K562 (cell line): ENCODE data around the gene CEND1. TPM values are rescaled to one million over a fixed set of nuclear protein-coding genes. Genes with fewer than 3 reads are reported as not detected.

ENCODE experiments used
- DPF2 ChIP-seq: fragments of 450-650 bp; IDR thresholded peaks from 2 replicates; pipeline ENCODE4 v1.6.1; 2016
- EWSR1 ChIP-seq: fragments of 450-650 bp; IDR thresholded peaks from 2 replicates; pipeline ENCODE4 v1.6.1; 2018; ENCODE audit warnings: borderline replicate concordance, mild to moderate bottlenecking, low read depth, moderate library complexity; ENCODE audit not compliant: partially characterized antibody
- MAFK ChIP-seq: IDR thresholded peaks from 2 replicates; pipeline ENCODE4 v1.6.1; 2011; ENCODE audit warnings: low read length, improper control_type of control experiment
- MIER1 ChIP-seq: fragments of 450-650 bp; IDR thresholded peaks from 2 replicates; pipeline ENCODE4 v1.6.1; 2016; ENCODE audit warnings: antibody characterized with exemption, mild to moderate bottlenecking, low read depth
- POLR2A ChIP-seq: fragments of 450-650 bp; conservative IDR thresholded peaks from 2 replicates; pipeline ENCODE4 v1.6.1; 2016
- POLR2G ChIP-seq: fragments of 200-400 bp; formaldehyde crosslinking; IDR thresholded peaks from 2 replicates; pipeline ENCODE4 v1.6.1; 2017; ENCODE audit warnings: low read depth, mild to moderate bottlenecking, antibody characterized with exemption, low read length, moderate library complexity
- RCOR1 ChIP-seq, 2 experiments: IDR thresholded peaks; 2 replicates each; pipeline ENCODE4 v1.6.1; 2012; ENCODE audit warnings: low read depth in 2 of 2, low read length in 2 of 2, borderline replicate concordance in 1 of 2, improper control_type of control experiment in 1 of 2
- SOX6 ChIP-seq: fragments of 450-650 bp; IDR thresholded peaks from 2 replicates; pipeline ENCODE4 v1.6.1; 2014; ENCODE audit warnings: mild to moderate bottlenecking
- SREBF1 ChIP-seq: fragments of 150-350 bp; IDR thresholded peaks from 2 replicates; pipeline ENCODE4 v1.6.1; 2014; ENCODE audit warnings: antibody characterized with exemption, low read depth, low read length, borderline replicate concordance
- ZFPM2 ChIP-seq: fragments of 250-450 bp; sonication (Bioruptor Pico); IDR thresholded peaks from 2 replicates; pipeline ENCODE4 v1.5.1; 2022; ENCODE audit warnings: mild to moderate bottlenecking
- ZNF133 ChIP-seq: fragments of 250-450 bp; sonication (Bioruptor Pico); IDR thresholded peaks from 2 replicates; pipeline ENCODE4 v1.4.0; 2020; ENCODE audit warnings: mild to moderate bottlenecking
- ZNF175 ChIP-seq: fragments of 200-800 bp; sonication (Bioruptor generic); IDR thresholded peaks from 2 replicates; pipeline ENCODE4 v1.6.1; 2016; ENCODE audit warnings: low read depth, mild to moderate bottlenecking, missing genetic modification characterization, missing compliant biosample characterization
- ZNF217 ChIP-seq: sonication (generic); formaldehyde crosslinking; IDR thresholded peaks from 2 replicates; pipeline ENCODE4 v1.8.0; 2022; ENCODE audit warnings: mild to moderate bottlenecking, missing genetic modification reagents
- ZNF431 ChIP-seq: sonication (generic); formaldehyde crosslinking; IDR thresholded peaks from 2 replicates; pipeline ENCODE4 v1.8.0; 2022; ENCODE audit warnings: mild to moderate bottlenecking, missing genetic modification reagents
- ZNF583 ChIP-seq: fragments of 250-450 bp; sonication (Bioruptor Pico); IDR thresholded peaks from 2 replicates; pipeline ENCODE4 v1.4.0; 2020
- polyA plus RNA-seq, 8 experiments: library from polyadenylated mRNA; depleted of rRNA in 4 of 8; stranded (reverse) in 5 of 8; unstranded in 3 of 8; fragments of >200 nt; fragmentation: Nextera tagmentation in 2 of 8; fragmentation: Illumina TruSeq in 1 of 8; extraction: Ambion mirVana in 2 of 8; extraction: Trizol in 1 of 8; gene quantifications; 2 replicates each; pipeline versions ENCODE4 v1.2.1 to v1.2.3, GENCODE V29; 2011 to 2014; ENCODE audit warnings: inconsistent platforms in 1 of 8, missing spikeins in 1 of 8
- total RNA-seq, 7 experiments: library from RNA; depleted of rRNA in 6 of 7; stranded (reverse); fragments of >200 nt in 6 of 7; fragmentation: Illumina TruSeq in 2 of 7; extraction: Trizol in 2 of 7; gene quantifications; 2 replicates each; pipeline versions ENCODE4 v1.2.1 to v1.2.3, GENCODE V29; 2011 to 2021; ENCODE audit warnings: low replicate concordance in 1 of 7
- TF ChIP-seq, protein P1 (sequence below): fragments of 450-650 bp; IDR thresholded peaks from 2 replicates; pipeline ENCODE4 v1.6.1; 2016; ENCODE audit warnings: low read depth
- TF ChIP-seq, protein P2 (sequence below): fragments of 250-450 bp; sonication (Bioruptor Pico); IDR thresholded peaks from 2 replicates; pipeline ENCODE4 v1.5.0; 2022; ENCODE audit warnings: mild to moderate bottlenecking
- TF ChIP-seq, protein P3 (sequence below): sonication (generic); formaldehyde crosslinking; IDR thresholded peaks from 2 replicates; pipeline ENCODE4 v1.8.1; 2023; ENCODE audit warnings: mild to moderate bottlenecking, missing genetic modification reagents

CEND1 gene
- total and polyA plus RNA-seq, 9 of the 15 experiments (the other 6 are each of a cell fraction or from before 2014, with no cell fraction given): 0.13 to 0.18 (median 0.16) TPM; not detected in 6

DNA sequence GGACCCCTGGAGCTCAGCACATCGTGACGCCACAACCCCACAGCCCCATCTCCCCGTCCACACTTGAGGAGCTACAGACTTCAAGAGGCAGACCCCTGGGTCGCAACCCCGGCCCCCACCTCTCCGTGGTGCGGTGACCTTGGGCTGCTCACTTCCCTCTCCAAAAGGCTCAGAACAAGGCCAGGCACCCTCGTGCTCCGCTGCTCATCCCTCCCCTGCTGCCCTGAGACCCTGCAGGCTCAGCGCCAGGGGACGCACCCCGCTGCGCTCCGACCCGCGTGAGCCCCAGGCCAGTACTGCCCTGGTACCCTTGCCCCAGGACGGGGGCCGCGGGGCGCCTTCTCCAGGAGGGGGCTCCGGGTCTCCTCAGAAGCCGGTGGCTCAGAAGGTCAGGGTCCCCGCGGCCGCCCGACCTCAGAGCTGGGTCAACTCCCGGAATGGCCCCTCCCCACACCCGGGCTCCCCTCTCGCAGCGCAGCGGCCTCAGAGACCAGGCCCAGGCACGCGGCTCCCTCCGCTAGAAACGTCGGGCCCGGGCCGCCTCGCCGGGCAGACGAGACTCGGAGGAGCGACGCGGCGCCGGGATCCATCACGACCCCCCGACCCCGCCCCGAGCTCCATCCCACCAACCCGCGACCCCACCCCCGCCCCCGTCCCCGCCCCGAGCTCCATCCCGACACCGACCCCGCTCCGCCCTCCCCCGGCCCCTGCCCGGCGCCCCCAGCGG lies 13.2 kb downstream of the CEND1 start (continued):
- TF ChIP-seq, protein P1, sequence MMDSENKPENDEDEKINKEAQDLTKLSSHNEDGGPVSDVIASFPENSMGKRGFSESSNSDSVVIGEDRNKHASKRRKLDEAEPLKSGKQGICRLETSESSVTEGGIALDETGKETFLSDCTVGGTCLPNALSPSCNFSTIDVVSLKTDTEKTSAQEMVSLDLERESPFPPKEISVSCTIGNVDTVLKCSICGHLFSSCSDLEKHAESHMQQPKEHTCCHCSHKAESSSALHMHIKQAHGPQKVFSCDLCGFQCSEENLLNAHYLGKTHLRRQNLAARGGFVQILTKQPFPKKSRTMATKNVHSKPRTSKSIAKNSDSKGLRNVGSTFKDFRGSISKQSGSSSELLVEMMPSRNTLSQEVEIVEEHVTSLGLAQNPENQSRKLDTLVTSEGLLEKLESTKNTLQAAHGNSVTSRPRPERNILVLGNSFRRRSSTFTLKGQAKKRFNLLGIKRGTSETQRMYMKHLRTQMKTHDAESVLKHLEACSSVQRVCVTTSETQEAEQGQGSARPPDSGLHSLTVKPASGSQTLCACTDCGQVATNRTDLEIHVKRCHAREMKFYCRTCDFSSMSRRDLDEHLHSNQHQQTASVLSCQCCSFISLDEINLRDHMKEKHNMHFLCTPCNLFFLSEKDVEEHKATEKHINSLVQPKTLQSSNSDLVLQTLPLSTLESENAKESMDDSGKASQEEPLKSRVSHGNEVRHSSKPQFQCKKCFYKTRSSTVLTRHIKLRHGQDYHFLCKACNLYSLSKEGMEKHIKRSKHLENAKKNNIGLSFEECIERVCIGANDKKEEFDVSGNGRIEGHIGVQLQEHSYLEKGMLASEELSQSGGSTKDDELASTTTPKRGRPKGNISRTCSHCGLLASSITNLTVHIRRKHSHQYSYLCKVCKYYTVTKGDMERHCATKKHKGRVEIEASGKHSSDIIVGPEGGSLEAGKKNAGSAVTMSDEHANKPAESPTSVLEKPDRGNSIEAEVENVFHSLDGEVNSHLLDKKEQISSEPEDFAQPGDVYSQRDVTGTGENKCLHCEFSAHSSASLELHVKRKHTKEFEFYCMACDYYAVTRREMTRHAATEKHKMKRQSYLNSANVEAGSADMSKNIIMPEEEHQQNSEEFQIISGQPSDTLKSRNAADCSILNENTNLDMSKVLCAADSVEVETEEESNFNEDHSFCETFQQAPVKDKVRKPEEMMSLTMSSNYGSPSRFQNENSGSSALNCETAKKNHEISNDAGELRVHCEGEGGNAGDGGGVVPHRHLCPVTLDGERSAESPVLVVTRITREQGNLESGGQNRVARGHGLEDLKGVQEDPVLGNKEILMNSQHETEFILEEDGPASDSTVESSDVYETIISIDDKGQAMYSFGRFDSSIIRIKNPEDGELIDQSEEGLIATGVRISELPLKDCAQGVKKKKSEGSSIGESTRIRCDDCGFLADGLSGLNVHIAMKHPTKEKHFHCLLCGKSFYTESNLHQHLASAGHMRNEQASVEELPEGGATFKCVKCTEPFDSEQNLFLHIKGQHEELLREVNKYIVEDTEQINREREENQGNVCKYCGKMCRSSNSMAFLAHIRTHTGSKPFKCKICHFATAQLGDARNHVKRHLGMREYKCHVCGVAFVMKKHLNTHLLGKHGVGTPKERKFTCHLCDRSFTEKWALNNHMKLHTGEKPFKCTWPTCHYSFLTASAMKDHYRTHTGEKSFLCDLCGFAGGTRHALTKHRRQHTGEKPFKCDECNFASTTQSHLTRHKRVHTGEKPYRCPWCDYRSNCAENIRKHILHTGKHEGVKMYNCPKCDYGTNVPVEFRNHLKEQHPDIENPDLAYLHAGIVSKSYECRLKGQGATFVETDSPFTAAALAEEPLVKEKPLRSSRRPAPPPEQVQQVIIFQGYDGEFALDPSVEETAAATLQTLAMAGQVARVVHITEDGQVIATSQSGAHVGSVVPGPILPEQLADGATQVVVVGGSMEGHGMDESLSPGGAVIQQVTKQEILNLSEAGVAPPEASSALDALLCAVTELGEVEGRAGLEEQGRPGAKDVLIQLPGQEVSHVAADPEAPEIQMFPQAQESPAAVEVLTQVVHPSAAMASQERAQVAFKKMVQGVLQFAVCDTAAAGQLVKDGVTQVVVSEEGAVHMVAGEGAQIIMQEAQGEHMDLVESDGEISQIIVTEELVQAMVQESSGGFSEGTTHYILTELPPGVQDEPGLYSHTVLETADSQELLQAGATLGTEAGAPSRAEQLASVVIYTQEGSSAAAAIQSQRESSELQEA: no peak
- TF ChIP-seq RCOR1 (IDR thresholded peaks at IDR 0.05; ENCODE audit: borderline replicate concordance in 1 of 2, low read depth in 2 of 2, low read length in 2 of 2): no peak
- no peak for TF ChIP-seq ZNF431 (CRISPR knock-in tag)
- TF ChIP-seq MAFK: no peak
- TF ChIP-seq ZNF175 (CRISPR knock-in tag): 0 out of 2 replicates have a peak, but pooled peaks have one; percentile 35
- TF ChIP-seq ZNF217 (CRISPR knock-in tag): no peak
- TF ChIP-seq MIER1: no peak
- TF ChIP-seq SREBF1: no peak
- TF ChIP-seq ZFPM2 (CRISPR knock-in tag): no peak
- no peak for TF ChIP-seq ZNF583 (CRISPR knock-in tag)
- TF ChIP-seq POLR2A: no peak
- TF ChIP-seq, protein P2, sequence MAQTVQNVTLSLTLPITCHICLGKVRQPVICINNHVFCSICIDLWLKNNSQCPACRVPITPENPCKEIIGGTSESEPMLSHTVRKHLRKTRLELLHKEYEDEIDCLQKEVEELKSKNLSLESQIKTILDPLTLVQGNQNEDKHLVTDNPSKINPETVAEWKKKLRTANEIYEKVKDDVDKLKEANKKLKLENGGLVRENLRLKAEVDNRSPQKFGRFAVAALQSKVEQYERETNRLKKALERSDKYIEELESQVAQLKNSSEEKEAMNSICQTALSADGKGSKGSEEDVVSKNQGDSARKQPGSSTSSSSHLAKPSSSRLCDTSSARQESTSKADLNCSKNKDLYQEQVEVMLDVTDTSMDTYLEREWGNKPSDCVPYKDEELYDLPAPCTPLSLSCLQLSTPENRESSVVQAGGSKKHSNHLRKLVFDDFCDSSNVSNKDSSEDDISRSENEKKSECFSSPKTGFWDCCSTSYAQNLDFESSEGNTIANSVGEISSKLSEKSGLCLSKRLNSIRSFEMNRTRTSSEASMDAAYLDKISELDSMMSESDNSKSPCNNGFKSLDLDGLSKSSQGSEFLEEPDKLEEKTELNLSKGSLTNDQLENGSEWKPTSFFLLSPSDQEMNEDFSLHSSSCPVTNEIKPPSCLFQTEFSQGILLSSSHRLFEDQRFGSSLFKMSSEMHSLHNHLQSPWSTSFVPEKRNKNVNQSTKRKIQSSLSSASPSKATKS: no peak
- no peak for TF ChIP-seq SOX6
- TF ChIP-seq DPF2: no peak
- peak; percentile 1; the same call in 1 of the 2 replicates for TF ChIP-seq POLR2G
- TF ChIP-seq, protein P3, sequence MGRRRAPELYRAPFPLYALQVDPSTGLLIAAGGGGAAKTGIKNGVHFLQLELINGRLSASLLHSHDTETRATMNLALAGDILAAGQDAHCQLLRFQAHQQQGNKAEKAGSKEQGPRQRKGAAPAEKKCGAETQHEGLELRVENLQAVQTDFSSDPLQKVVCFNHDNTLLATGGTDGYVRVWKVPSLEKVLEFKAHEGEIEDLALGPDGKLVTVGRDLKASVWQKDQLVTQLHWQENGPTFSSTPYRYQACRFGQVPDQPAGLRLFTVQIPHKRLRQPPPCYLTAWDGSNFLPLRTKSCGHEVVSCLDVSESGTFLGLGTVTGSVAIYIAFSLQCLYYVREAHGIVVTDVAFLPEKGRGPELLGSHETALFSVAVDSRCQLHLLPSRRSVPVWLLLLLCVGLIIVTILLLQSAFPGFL: no peak
- no peak for TF ChIP-seq ZNF133
- TF ChIP-seq EWSR1: no peak
